GM23248 (cell line): Measurements from ENCODE around the gene RYR3.

ENCODE experiments used
- EZH2 ChIP-seq: fragments of 200-600 bp; sonication (generic); IDR thresholded peaks from 2 replicates; pipeline ENCODE4 v1.6.1; 2018; ENCODE audit warnings: antibody characterized with exemption, mild to moderate bottlenecking; ENCODE audit not compliant: insufficient read depth, poor library complexity, severe bottlenecking
- EZH2phosphoT487 ChIP-seq: fragments of 200-600 bp; sonication (generic); IDR thresholded peaks from 2 replicates; pipeline ENCODE4 v1.6.1; 2018; ENCODE audit warnings: antibody characterized with exemption, moderate library complexity, mild to moderate bottlenecking, low read depth; ENCODE audit not compliant: insufficient read depth

DNA sequence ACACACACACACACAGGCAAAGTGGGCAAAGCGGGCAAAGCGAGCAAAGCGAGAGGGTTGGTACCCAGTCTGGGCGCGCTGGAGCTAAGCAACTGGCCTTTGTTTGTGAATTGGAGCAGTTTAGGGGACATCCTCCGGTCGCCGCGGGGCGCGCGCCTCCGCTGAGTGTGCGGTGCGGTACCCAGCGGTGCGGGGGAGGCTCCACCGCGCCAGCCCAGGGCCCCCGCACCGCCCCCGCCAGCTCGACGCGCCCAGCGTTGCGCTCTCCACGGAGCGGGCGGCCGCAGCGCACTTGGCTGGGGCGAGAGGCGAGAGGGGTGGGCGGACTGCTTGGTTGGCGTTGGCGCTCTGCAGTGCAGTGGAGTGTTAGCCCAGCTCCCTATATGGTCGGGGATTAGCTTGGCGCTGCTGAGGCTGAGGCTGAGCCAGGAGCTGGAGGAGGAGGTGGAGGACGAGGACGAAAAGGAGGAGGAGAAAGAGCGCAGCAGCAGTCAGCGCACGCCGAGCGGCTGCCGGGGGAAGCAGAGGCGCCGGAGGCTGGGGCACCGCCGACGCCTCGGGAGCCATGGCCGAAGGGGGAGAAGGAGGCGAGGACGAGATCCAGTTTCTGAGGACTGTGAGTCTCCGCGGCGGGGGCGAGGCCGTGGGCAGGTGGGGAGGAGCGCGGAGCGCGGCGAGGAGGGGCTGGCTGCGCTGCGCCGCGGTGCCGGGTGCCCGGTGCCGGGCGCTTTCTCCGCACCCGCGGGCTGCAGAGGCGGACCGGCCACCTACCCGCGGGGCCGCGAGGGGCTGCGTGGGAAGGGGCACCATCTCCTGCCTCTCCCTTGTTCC is at the start of gene RYR3:
- TF ChIP-seq EZH2 (no peak), EZH2phosphoT487 (no peak)
